Upper lobe of left lung (tissue), 4 donors: ENCODE data around the gene RIOK3.

Experiments used
- CTCF ChIP-seq, 6 experiments: fragments of 450-650 bp in 4 of 6; fragments of 200-600 bp in 2 of 6; sonication (generic) in 2 of 6; IDR thresholded peaks; one replicate each; pipeline ENCODE4 v1.5.1; 2016 to 2019; ENCODE audit warnings: antibody characterized with exemption in 6 of 6
- EP300 ChIP-seq, 4 donors: sonication (generic); formaldehyde crosslinking; IDR thresholded peaks; one replicate each; pipeline ENCODE4 v1.5.1; 2017; ENCODE audit warnings: antibody characterized with exemption in 4 of 4, control low read depth in 2 of 4
- POLR2A ChIP-seq, 4 donors: fragments of 450-650 bp; IDR thresholded peaks; one replicate each; pipeline ENCODE4 v1.5.1; 2016 to 2017; ENCODE audit warnings: antibody characterized with exemption in 4 of 4, mild to moderate bottlenecking in 2 of 4
- POLR2AphosphoS5 ChIP-seq, 2 donors: sonication (generic); formaldehyde crosslinking; IDR thresholded peaks; one replicate each; pipeline ENCODE4 v1.5.1; 2017; ENCODE audit warnings: antibody characterized with exemption in 2 of 2

GRCh38 chr18:23415515-23415914, 37.6 kb upstream of the RIOK3 start:
- no peak for TF ChIP-seq CTCF (IDR thresholded peaks at IDR 0.05)
- no peak for TF ChIP-seq EP300 (IDR thresholded peaks at IDR 0.05)
- TF ChIP-seq POLR2A (IDR thresholded peaks at IDR 0.05): no peak
- no peak for TF ChIP-seq POLR2AphosphoS5 (IDR thresholded peaks at IDR 0.05)
